HCT116 (cell line): ENCODE data around the gene PPEF2. TPM values are rescaled to one million over a fixed set of nuclear protein-coding genes. Genes with fewer than 3 reads are reported as not detected.

Experiments
- ATAC-seq: fragments of 200-7000 bp; cut with Tn5 transposase; 2 replicates; pipeline ENCODE4 v1.9.1; 2020; ENCODE audit warnings: mild to moderate bottlenecking, moderate library complexity
- BruUV-seq: library from RNA; stranded (reverse); fragments of 400-500 nt; replicated peaks from 2 replicates; lab custom pipeline; 2021; lab: Mats Ljungman, UMichigan
- CTCF ChIA-PET: fragments of 300-600 bp; sonication (Branson Sonifier 250); formaldehyde crosslinking; loops from one replicate; lab custom pipeline; 2021; ENCODE audit warnings: antibody characterized with exemption; lab: Charles Lee
- POLR2A ChIA-PET: fragments of 300-600, 350-600 bp; sonication (Branson Sonifier 250); formaldehyde crosslinking; loops from one replicate; lab custom pipeline; 2021; ENCODE audit warnings: antibody characterized with exemption; lab: Charles Lee
- RAD21 ChIA-PET, 2 experiments: fragments of 300-600 bp; sonication (Branson Sonifier 250); formaldehyde crosslinking; loops; one replicate each; lab custom pipeline; 2023; ENCODE audit warnings: low total read pairs in 2 of 2; ENCODE audit not compliant: uncharacterized antibody in 2 of 2, unreplicated experiment in 2 of 2, low non-redundant PET in 1 of 2; lab: Charles Lee
- DNase-seq: peaks from one replicate; pipeline ENCODE4 v3.0.0-alpha.2; 2010; ENCODE audit warnings: low read depth, low spot score
- H2AFZ ChIP-seq: fragments of 200-600 bp; shearing (Covaris generic), sonication (generic); 2 replicates; pipeline ENCODE4 v1.6.1; 2017; ENCODE audit warnings: low read depth, mixed run types, mixed read lengths, antibody characterized with exemption, low read length; ENCODE audit not compliant: poor library complexity, severe bottlenecking
- H3K27ac ChIP-seq: 2 replicates; pipeline ENCODE4 v1.5.1; 2012; ENCODE audit warnings: low read depth, low read length
- H3K27me3 ChIP-seq: fragments of 200-600 bp; sonication (generic); 2 replicates; pipeline ENCODE4 v1.6.1; 2016; ENCODE audit warnings: mixed run types, low read length, mixed read lengths; ENCODE audit not compliant: insufficient read depth
- H3K36me3 ChIP-seq, 2 experiments: fragments of 200-500 bp in 1 of 2; fragments of 200-600 bp in 1 of 2; sonication (Bioruptor generic) in 1 of 2; sonication (generic) in 1 of 2; 2 replicates each; pipeline versions ENCODE4 v1.5.1 to v1.6.1; 2014 to 2016; ENCODE audit warnings: low read length in 2 of 2, inconsistent platforms in 1 of 2, mixed read lengths in 1 of 2, mixed run types in 1 of 2; ENCODE audit not compliant: insufficient read depth in 2 of 2, control insufficient read depth in 1 of 2
- H3K4me1 ChIP-seq, 2 experiments: fragments of 200-600 bp in 1 of 2; sonication (generic) in 1 of 2; 2 replicates each; pipeline versions ENCODE4 v1.5.1 to v1.6.1; 2012 to 2017; ENCODE audit warnings: low read length in 2 of 2, inconsistent platforms in 1 of 2, mild to moderate bottlenecking in 1 of 2, mixed read lengths in 1 of 2, mixed run types in 1 of 2, moderate library complexity in 1 of 2; ENCODE audit not compliant: insufficient read depth in 2 of 2, control insufficient read depth in 1 of 2
- H3K4me2 ChIP-seq: fragments of 200-600 bp; sonication (generic); 2 replicates; pipeline ENCODE4 v1.6.1; 2017; ENCODE audit warnings: mixed run types, low read length, mixed read lengths
- H3K4me3 ChIP-seq, 2 experiments: fragments of 200-600 bp in 1 of 2; sonication (generic) in 1 of 2; replicated peaks in 1 of 2; 2 replicates each; pipeline ENCODE4 v1.5.1; 2011 to 2016; ENCODE audit warnings: low read length in 2 of 2, control low read depth in 1 of 2, low read depth in 1 of 2, mild to moderate bottlenecking in 1 of 2, mixed read lengths in 1 of 2, mixed run types in 1 of 2
- H3K79me2 ChIP-seq: fragments of 200-600 bp; sonication (generic); 2 replicates; pipeline ENCODE4 v1.6.1; 2017; ENCODE audit warnings: mild to moderate bottlenecking, mixed run types, low read length, moderate library complexity, mixed read lengths; ENCODE audit not compliant: insufficient read depth
- H3K9ac ChIP-seq: fragments of 200-600 bp; sonication (generic); 2 replicates; pipeline ENCODE4 v1.6.1; 2016; ENCODE audit warnings: low read length, mixed read lengths
- H3K9me2 ChIP-seq: fragments of 200-600 bp; sonication (generic), shearing (Covaris generic); 2 replicates; pipeline ENCODE4 v1.6.1; 2017; ENCODE audit warnings: mixed run types, mild to moderate bottlenecking, moderate library complexity; ENCODE audit not compliant: insufficient read depth
- H3K9me3 ChIP-seq, 2 experiments: fragments of 200-500 bp in 1 of 2; fragments of 200-600 bp in 1 of 2; sonication (Bioruptor generic) in 1 of 2; sonication (generic) in 1 of 2; 2 replicates each; pipeline ENCODE4 v1.6.1; 2014 to 2017; ENCODE audit warnings: low read length in 2 of 2, mixed read lengths in 2 of 2, inconsistent platforms in 1 of 2, low read depth in 1 of 2, mild to moderate bottlenecking in 1 of 2, mixed run types in 1 of 2, moderate library complexity in 1 of 2; ENCODE audit not compliant: control insufficient read depth in 1 of 2, insufficient read depth in 1 of 2
- H4K20me1 ChIP-seq: fragments of 200-600 bp; sonication (generic), shearing (Covaris generic); 2 replicates; pipeline ENCODE4 v1.6.1; 2017; ENCODE audit warnings: mixed run types, mild to moderate bottlenecking, moderate library complexity; ENCODE audit not compliant: insufficient read depth
- CBX3 ChIP-seq: IDR thresholded peaks from 2 replicates; pipeline ENCODE4 v1.6.1; 2012; ENCODE audit warnings: low read depth
- ELF1 ChIP-seq: IDR thresholded peaks from 2 replicates; pipeline ENCODE4 v1.6.1; 2012; ENCODE audit warnings: low read depth, borderline replicate concordance
- FOSL1 ChIP-seq: IDR thresholded peaks from 2 replicates; pipeline ENCODE4 v1.6.1; 2012; ENCODE audit warnings: low read depth
- JUND ChIP-seq: IDR thresholded peaks from 2 replicates; pipeline ENCODE4 v1.6.1; 2012
- POLR2A ChIP-seq: IDR thresholded peaks from 2 replicates; pipeline ENCODE4 v1.7.0; 2011; ENCODE audit warnings: borderline replicate concordance; ENCODE audit not compliant: insufficient read depth, insufficient read length; ENCODE audit errors: extremely low read depth
- POLR2AphosphoS5 ChIP-seq: IDR thresholded peaks from 2 replicates; pipeline ENCODE4 v1.6.1; 2011; ENCODE audit warnings: mild to moderate bottlenecking, low read depth, low read length, moderate library complexity
- RAD21 ChIP-seq: IDR thresholded peaks from 2 replicates; pipeline ENCODE4 v1.6.1; 2012; ENCODE audit warnings: low read depth, mild to moderate bottlenecking
- YY1 ChIP-seq: IDR thresholded peaks from 2 replicates; pipeline ENCODE4 v1.6.1; 2011; ENCODE audit warnings: low read length, low read depth, moderate library complexity, mild to moderate bottlenecking; ENCODE audit not compliant: insufficient replicate concordance; ENCODE audit errors: extremely low read depth
- ZFX ChIP-seq: fragments of 450-650 bp; IDR thresholded peaks from 2 replicates; pipeline ENCODE4 v1.6.1; 2017
- ZNF274 ChIP-seq: fragments of 200-500 bp; sonication (Bioruptor generic); IDR thresholded peaks from 2 replicates; pipeline ENCODE4 v1.6.1; 2014; ENCODE audit warnings: mild to moderate bottlenecking, low read depth, low read length, inconsistent platforms
- intact Hi-C: fragments of 100-400 bp; cut with micrococcal nuclease; formaldehyde crosslinking; loops from 2 replicates; pipeline ENCODE4 v1.10.0; 2022
- total RNA-seq: library from RNA; stranded (reverse); gene quantifications from one replicate; pipeline ENCODE4 v1.2.1, GENCODE V29; 2021; ENCODE audit not compliant: unreplicated experiment
- TF ChIP-seq, protein P1 (sequence below): IDR thresholded peaks from 2 replicates; pipeline ENCODE4 v1.6.1; 2012

The PPEF2 gene
- total RNA-seq, 1 experiment from 2014 or later: not detected

DNA sequence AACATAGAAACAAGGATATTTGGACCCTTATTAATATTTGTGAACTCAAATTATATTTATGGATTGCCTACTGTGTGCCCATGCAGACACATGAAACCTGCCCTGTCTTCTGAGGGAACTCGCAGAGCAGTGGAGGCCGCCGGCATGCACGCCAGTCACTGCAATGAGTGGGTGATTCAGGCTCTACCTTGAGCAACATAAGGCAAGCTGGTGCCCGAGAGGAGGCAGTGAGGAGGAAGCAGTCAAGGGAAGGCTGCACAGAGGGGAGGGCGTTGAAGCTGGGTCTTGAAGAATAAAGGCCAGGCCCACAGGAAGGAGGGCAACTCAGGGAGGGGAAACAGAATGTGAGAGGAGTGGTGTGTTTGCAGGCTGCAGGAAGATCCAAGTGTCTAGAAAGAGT is 52.8 kb downstream of the PPEF2 start:
- CTCF ChIA-PET: no interaction called here
- H2AFZ ChIP-seq: peak overlapping the region; percentile 94
- no peaks in the 10 kb centered on the region for H3K36me3 ChIP-seq
- H4K20me1 ChIP-seq: no peaks in the 10 kb centered on the region
- intact Hi-C loops: loop anchor here (10.0 kb wide), 1 partner anchor 195 kb away; no protein-coding TSS in a partner anchor
- no peak overlapping the region for H3K27ac ChIP-seq
- no TSS peak for BruUV-seq
- H3K4me1 ChIP-seq: peaks cover 0 to 16% of the 10 kb centered on the region in 2 experiments; a peak in 2 of 4 replicates
- no peak overlapping the region for H3K4me3 ChIP-seq
- no peak for ATAC-seq
- H3K27me3 ChIP-seq: no peaks in the 10 kb centered on the region
- H3K9me2 ChIP-seq: no peaks in the 10 kb centered on the region
- RAD21 ChIA-PET: no interaction called here
- H3K9ac ChIP-seq: no peak overlapping the region
- H3K4me2 ChIP-seq: no peak overlapping the region
- TF ChIP-seq POLR2AphosphoS5: no peak
- no peak for TF ChIP-seq ZNF274
- TF ChIP-seq ELF1: no peak
- TF ChIP-seq, all 23 proteins: peak for 0
- DNase-seq: no peak
- POLR2A ChIA-PET: no interaction called here
- no peaks in the 10 kb centered on the region for H3K9me3 ChIP-seq
- no peaks in the 10 kb centered on the region for H3K79me2 ChIP-seq

DNA sequence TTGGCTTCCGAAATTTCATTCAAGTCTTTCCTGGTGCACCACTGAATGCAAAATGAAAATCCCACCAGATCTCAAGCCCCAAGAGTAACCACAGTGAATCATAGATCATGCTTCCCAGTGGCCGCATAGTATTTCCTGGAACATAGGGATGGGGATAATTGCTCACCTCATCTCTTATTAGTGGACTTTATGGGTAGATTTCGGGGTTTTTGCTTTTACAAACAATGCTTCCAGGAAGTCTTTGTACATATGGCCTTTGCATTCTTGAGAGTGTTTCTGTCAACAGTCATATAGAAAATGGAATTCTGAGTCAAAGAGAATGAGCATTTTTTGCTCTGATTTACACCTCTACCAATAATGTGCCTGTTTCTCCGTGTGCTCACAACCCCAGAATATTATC is 53.4 kb downstream of the PPEF2 start:
- intact Hi-C loops: loop anchor here (10.0 kb wide), 1 partner anchor 194 kb away; no protein-coding TSS in a partner anchor
- TF ChIP-seq FOSL1 (no peak), CBX3 (no peak), RAD21 (no peak), YY1 (no peak), JUND (no peak; the same call in 1 of the 2 replicates), POLR2A (no peak), ZFX (no peak)
- TF ChIP-seq, protein P1, sequence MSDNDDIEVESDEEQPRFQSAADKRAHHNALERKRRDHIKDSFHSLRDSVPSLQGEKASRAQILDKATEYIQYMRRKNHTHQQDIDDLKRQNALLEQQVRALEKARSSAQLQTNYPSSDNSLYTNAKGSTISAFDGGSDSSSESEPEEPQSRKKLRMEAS: no peak
- no TSS peak for BruUV-seq
- POLR2A ChIA-PET: no interaction called here
- Histone ChIP-seq H3K27ac (no peak overlapping the region), H3K9ac (no peak overlapping the region), H3K4me3 (no peak overlapping the region), H3K9me3 (no peaks in the 10 kb centered on the region), H3K4me2 (peak overlapping the region; percentile 63; the same call in 1 of the 2 replicates), H2AFZ (peak overlapping the region; percentile 94), H3K27me3 (no peaks in the 10 kb centered on the region), H3K4me1 (peaks cover 0 to 21% of the 10 kb centered on the region in 2 experiments; a peak in 2 of 4 replicates), H3K79me2 (no peaks in the 10 kb centered on the region), H3K9me2 (no peaks in the 10 kb centered on the region), H3K36me3 (no peaks in the 10 kb centered on the region), H4K20me1 (no peaks in the 10 kb centered on the region)
- CTCF ChIA-PET: interaction anchor here (1.0 to 1.6 kb wide), 3 partner anchors 10 to 194 kb away, joined by 3 to 7 read pairs (median 4); no protein-coding TSS in a partner anchor
- RAD21 ChIA-PET: no interaction called here
- ATAC-seq (no peak), DNase-seq (no peak)
